Measurements from ENCODE around the gene LHPP.

GRCh38 chr10:124527874-124528395, 66.3 kb downstream of the LHPP start:
- TF ChIP-seq REST (IDR thresholded peaks at IDR 0.05; ENCODE audit: low read depth, low read length) (no peak), ZBTB33 (IDR thresholded peaks at IDR 0.05) (no peak), EZH2 (IDR thresholded peaks at IDR 0.05; ENCODE audit: borderline replicate concordance, control insufficient read depth, low read depth, low read length) (no peak), YY1 (IDR thresholded peaks at IDR 0.05; ENCODE audit: low read depth, low read length) (no peak), CTCF (IDR thresholded peaks at IDR 0.05 in 2 of 3, conservative IDR thresholded peaks at IDR 0.05 in 1 of 3; ENCODE audit: control insufficient read depth in 2 of 3, extremely low read depth in 1 of 3, insufficient read depth in 1 of 3, low read depth in 3 of 3, low read length in 3 of 3) (no peak), GABPA (IDR thresholded peaks at IDR 0.05; ENCODE audit: low read depth) (no peak), POLR2AphosphoS5 (IDR thresholded peaks at IDR 0.05; ENCODE audit: low read length) (no peak), POLR2A (IDR thresholded peaks at IDR 0.05; ENCODE audit: low read depth, low read length) (no peak)
